Measurements from ENCODE around the gene CAPS2.
A peak's percentile ranks its signal among the peaks of the same experiment; 100 is the strongest.

CAPS2 gene

DNA sequence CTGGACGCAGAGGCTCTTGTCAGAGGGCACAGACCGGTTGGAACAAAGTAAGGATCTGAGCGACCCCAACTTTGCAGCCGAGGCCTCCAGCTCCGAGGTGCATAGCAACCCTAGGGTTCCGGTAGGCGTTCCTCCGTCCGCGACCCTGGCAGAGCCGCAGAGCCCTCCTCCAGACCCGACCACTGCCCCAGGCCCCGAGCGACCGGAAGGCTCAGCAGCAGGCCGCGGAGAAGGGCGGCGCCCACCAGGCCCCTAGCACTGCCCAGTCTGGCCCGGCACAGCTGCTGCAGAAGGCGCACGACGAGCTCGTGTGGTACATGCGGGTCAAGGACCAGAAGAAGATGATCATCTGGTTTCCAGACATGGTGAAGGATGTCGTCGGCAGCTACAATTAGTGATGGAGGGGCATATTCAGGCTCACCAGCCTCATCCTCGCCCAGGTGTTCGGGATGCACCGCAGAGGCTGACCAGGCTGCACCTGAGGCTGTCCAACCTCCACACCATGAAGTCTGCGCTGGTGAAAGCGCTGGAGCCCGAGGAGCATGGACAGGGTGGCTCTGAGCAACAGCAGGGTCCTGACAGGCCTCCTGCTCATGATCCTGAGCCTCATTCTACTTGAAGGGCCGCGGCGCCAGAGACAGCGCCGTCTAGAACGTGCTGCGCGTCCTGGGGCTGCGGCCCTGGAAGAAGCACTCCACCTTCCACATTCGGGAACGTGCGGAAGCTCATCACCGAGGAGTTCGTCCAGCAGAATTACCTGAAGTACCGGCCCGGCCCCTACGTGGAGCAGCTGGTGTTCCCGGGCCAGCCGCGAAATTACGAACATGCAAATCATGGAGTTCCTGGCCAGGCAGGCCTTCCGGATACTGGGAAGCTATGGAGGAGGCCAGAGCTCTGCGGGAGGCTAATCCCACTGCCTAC is 24.5 kb downstream of the CAPS2 start:
- peak in 4 of 10 donors; percentile 6 to 77 (median 74) for DNase-seq
- intact Hi-C loops (cut with DNase I) = no loop called here

DNA sequence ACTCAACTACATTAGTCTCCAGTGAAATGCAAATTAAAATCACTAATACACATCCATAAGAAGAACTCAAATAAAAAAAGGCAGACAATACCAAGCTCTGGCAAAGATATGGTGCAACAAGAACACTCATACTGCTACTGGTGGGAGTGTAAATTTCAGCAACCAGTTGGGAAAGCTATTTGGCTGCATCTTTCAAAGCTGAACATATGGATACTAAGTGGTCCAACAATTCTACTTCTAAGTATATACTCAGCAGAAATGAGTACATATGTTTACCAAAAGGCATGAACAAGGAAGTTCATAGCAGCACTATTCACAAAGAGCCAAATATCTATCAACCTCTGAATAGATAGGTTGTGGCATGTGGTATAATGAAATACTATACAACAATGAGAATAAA is 27.3 kb downstream of the CAPS2 start:
- no peak for DNase-seq
- intact Hi-C loops (cut with DNase I) = no loop called here

DNA sequence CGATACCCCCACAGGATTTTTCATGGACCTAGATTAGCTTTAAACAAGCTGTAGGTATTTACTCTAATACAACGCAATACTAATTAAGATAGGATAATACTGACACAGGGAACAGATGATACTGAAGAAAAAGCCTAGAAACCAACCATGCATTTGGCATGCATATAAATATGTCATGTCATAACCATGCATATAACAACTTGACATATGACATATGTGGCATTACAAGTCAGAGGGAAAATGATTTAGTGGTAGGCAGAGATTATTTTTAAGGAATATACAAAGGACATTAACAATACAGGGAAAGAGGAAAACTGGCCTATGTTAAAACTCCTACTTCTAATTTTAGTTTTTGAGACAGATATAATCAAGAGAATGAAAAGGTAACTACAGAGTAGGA is 27.9 kb downstream of the CAPS2 start:
- no peak for DNase-seq

DNA sequence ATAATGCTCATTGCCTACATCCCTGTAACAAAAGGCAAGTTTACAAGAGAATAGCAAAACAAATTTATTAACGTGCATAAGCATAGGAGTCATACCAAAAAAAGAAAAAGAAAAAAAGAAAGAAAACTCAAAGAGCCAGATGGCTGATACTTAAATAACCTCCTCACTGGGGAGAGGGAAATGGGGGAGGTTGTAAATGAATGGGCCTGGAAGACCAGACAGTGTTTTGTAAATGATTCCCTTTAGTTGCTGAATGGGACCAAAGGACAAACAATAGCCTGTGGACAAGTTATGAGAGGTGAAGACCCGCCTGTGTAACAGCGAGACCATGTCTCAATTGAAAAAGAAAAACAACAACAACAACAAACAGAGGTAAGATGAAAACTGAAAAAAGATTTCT is 35.3 kb downstream of the CAPS2 start:
- intact Hi-C loops (cut with DNase I) = no loop called here
- no peak for DNase-seq

More for the DNA sequence above, 27.9 kb downstream of the CAPS2 start:
- intact Hi-C loops (cut with DNase I) = no loop called here

DNA sequence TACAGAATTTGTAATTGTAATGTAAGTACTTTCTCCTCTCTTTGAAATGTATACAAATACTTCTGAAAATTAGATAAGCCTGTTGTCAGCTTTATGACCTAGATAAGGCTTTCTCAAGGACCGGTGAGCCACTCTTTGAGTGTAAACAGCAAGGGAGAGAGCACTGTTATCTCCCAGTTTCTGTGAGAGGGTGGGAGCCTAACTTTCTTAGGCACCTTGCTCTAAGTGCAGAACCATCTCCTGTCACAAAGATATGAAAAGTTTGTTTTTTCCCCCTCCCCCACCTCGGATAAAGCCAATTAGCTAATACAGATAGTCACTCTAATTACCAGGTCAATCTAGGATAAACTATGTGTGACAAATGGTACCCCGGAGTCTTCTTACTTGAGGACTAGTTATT is 35.8 kb downstream of the CAPS2 start:
- no peak for DNase-seq
- intact Hi-C loops (cut with DNase I) = no loop called here

DNA sequence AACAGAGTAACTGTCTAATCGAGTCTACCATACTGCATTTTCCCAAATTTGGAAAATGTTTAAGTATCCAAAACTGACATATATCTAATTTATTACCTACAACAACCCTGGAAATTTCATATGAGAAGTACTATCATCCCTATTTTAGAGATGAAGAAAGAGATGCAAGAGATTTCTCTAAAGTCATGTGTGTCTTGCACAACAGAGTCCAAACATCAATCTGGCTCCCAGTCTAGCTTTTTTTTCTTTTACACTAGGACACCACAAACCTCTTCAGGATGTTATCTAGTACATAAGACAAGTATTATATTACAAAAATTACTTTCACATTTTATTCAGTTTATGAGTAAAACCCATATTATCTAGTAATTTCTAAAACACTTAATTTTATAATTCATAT is 39.1 kb downstream of the CAPS2 start:
- intact Hi-C loops (cut with DNase I) = no loop called here
- DNase-seq = no peak

DNA sequence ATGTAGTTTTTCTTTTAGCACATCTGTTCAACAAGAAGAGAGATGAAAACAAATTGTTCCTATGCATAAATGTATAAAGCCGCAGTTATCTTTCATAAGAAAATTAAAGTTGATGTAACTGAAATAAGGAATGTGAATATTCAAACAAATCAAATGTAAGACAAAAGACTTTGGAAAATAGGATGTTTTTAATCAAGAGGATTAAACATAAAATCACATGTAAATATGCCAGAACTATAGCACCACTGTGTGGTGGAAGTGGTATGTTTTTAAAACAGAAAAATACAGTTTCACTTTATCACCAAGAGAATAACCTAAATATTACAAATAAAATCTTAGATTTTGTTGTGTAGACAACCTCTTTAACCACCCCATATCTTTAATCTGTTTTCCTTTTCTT is 40.4 kb downstream of the CAPS2 start:
- intact Hi-C loops (cut with DNase I) = loop anchor here (2.0 kb wide), 1 partner anchor 601 kb away; no protein-coding TSS in a partner anchor
- DNase-seq = no peak

DNA sequence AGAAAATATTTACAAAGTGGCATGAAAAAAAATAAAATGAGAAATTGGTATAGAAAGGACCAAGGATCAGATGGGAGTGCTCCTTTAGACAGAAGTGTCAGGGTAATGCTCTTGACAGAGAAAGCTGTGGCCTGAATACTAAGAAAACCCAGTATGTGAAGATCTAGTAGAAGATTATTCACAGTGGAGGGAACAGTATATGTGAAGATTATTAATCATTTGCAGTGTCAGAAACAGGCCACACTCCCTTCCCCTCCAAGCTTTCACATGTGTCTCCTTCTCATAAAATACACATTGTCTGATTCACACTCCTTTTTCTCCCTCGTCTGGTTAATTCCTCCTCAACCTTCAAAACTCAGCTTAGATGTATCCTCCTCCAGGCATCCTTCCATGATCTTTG is 41.3 kb downstream of the CAPS2 start:
- intact Hi-C loops (cut with DNase I) = loop anchor here (2.0 kb wide), 1 partner anchor 600 kb away; no protein-coding TSS in a partner anchor
- no peak for DNase-seq

DNA sequence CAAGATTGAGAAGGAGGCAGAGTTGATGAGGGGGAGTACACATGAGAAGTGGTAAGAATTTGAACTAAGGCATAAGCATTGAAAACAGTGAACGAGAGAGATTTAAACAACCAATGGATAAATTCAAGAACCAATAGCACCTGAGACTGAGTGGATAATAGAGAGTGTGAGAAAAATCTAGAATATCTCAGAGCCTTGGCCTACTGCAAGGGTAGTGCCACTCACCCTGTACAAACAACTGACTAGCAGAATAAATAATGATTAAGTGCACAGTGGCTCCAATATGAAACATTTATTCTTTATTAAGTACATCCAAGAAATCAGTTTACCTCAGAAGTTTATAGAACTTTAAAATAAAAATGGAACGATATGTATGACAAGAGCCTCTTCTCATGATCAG is 54.4 kb downstream of the CAPS2 start:
- no peak for DNase-seq
- intact Hi-C loops (cut with DNase I) = no loop called here

DNA sequence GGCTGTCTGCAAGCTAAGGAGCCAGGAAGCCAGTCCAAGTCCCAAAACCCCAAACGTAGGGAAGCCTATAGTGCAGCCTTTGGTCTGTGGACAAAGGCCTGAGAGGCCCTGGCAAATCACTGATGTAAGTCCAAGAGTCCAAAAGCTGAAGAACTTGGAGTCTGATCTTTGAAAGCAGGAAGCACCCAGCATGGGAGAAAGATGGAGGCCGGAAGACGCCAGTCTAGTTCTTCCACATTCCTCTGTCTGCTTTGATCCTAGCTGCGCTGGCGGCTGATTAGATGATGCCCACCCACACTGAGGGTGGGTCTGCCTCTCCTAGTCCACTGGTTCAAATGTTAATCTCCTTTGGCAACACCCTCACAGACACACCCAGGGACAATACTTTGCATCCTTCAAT is 58.5 kb downstream of the CAPS2 start:
- no peak for DNase-seq
- intact Hi-C loops (cut with DNase I) = no loop called here

DNA sequence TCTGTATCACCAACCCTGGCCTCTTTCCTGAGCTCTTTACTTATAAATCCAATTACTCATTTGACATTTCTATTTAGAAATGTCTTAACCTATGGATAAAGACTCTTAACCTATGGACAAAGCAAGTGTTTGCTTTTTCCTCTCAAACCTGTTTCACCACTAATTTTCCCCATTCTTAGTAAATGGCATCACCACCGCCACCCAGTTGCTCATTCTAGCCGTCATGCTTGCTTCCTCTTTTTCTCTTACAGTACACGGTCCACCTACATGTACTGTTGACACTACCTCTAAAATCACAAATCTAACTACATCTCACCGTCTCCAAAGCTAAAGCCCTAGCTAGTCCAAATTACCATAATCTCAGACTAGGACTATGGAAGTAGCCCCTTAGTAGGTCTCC is 60.0 kb downstream of the CAPS2 start:
- no peak for DNase-seq

DNA sequence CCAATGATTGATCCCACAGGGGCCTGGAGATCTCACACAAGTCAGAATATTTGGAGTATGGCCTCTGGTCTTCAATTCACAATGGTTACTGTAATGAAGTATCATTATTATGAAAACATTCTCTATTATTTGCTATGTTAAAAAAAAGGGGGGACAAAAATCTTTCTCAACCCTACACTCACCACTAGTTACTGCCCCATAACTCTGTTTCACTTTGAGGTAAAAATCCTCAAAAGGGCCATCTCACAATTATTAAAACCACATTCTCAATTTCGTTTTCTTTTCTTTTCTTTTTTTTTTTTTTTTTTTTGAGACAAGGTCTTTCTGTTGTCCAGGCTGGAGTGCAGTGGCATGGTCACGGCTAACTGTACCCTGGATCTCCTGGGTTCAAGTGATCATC is 60.9 kb downstream of the CAPS2 start:
- DNase-seq = no peak
- intact Hi-C loops (cut with DNase I) = no loop called here

More for the DNA sequence above, 60.0 kb downstream of the CAPS2 start:
- intact Hi-C loops (cut with DNase I) = no loop called here

DNA sequence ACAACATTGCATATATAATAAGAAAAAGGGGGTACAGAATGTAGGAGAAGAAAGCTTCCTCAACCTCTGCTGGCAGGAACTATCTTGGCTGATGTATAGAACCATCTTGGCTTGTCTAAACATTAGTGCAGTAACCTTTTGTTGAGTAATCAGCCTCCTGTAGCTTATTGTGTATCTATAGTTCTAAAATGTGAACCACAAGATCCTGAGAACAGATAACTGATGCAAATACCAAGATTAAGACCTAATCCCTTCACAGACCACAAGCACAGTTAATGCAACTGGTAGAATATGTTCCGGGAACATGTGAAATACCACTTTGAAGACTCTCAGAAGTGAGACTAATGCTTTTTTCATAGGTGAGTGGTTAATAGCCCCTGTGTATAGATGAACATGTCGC is 69.8 kb downstream of the CAPS2 start:
- intact Hi-C loops (cut with DNase I) = no loop called here
- DNase-seq = no peak

DNA sequence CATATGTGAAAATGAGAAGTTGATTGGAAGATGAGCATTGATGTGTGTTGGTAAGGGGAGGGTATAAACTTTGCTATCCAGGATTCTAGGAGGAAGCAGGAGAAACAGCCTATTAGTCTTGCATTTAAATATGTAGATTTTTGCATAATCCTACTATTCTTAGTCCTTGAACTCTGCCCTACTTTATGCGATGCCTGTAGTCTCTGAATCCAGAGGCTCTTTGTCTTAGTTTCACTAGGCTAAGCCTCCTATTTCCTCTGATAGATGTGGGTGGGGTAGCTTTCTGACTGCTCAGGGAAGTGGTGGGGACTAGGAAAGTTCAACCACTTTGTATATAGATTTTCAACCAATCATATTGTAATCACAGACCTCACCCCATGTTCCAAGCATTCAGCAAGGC is 71.0 kb downstream of the CAPS2 start:
- DNase-seq = no peak
- intact Hi-C loops (cut with DNase I) = no loop called here

DNA sequence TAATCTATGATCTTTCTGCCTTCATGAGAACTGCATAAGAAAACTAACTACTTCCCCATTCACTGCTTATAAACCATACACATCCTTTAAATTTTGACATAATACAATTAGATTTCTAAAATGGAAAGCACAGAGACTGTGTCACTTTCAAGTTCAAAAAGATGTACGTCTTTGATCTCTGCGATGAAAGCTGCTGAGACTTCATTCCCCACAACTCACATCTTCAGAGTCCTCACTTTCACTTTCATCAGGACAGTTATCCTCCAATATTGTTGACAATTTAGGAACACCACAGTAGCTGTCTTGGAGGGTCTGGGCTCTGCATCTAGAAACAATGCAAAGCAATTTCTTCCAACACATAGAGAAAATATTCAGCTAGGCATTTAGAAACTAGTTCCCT is 72.6 kb downstream of the CAPS2 start:
- DNase-seq = no peak
- intact Hi-C loops (cut with DNase I) = no loop called here

DNA sequence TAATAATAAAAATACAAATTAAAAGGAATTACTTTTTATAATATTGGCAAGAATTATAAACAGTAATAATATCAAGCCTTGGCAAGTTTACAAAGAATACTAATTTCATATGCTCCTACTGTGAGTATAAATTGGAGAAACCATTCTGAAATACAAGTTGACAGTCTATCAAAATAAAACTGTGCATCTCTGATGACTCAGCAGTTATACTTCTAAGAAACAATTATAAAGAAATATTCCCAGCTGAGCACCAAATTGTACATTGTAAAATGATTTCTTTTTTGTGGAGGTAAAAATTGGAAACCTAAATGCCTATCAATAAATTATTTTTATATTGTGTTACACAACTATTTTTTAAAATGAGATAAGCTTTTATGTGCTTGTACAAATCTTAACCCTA is 85.0 kb downstream of the CAPS2 start:
- DNase-seq = no peak
- intact Hi-C loops (cut with DNase I) = no loop called here

DNA sequence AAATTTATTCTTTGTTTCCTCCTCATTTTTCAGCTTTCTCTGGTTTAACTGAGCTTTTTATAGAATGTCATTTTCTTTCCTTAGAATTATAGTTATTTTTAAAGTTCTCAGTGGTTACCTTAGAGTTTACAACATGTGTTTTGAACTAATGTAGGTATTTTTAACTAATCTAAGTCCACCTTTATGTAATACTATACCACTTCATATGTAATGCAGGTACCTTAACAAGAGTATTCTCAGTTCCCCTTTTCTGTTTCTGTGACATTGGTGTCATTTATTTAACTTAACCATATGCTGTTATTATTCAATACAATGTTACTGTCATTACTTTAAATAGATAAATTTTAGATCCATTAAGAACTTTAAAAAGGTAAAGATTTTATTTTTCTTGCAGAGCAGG is 90.1 kb downstream of the CAPS2 start:
- intact Hi-C loops (cut with DNase I) = no loop called here

DNA sequence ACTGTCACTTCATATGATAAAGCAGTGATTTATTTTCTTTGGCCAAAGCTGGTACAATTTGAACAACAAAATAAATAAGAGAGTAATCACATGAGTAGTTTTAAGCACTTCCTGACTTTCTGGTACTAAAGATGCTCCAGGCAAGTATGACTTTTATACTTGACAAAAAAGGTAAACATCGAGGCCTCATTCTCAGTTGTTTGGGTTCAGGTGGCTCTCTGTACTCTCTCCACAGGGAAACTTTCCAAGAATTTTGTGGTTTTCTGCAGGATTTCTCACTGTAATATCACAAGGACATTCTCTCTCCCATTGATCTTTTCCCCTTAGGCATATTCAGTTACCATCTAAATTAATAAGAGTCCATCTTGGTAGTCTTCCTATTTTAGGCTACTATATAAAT is 93.9 kb downstream of the CAPS2 start:
- no peak for DNase-seq
- intact Hi-C loops (cut with DNase I) = no loop called here

More for the DNA sequence above, 90.1 kb downstream of the CAPS2 start:
- no peak for DNase-seq

DNA sequence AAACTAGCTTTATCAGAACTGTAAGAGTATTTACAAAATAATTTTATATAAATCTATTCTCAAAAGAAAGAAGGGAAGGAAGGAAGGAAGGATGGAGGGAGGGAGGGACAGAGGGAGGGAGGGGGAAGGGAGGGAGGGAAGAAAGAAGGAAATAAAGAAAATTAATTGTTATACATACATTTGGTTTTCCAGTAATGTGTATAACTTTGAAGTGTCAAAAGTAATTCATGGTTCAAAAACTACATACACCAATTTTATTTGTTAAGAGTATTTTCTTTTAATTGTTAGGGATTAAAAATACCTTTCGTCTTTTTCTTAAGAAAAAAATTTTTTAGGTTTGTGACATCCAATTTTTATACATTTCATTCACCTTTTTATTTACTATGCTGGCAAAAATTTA is 103.0 kb downstream of the CAPS2 start:
- intact Hi-C loops (cut with DNase I) = no loop called here

More for the DNA sequence above, 103.0 kb downstream of the CAPS2 start:
- DNase-seq = no peak

All from posterior cingulate gyrus (tissue), 11 donors.